GM12892 (cell line): Measurements from ENCODE around the gene FTL.

Source experiments
- POLR2A ChIP-seq: IDR thresholded peaks from 2 replicates; pipeline ENCODE4 v1.6.1; 2011; ENCODE audit warnings: low read depth, low read length, control low read depth
- POLR2AphosphoS5 ChIP-seq: IDR thresholded peaks from 2 replicates; pipeline ENCODE4 v1.6.1; 2011; ENCODE audit warnings: low read depth, low read length, control low read depth
- TAF1 ChIP-seq: IDR thresholded peaks from 2 replicates; pipeline ENCODE4 v1.6.1; 2011; ENCODE audit warnings: low read depth, mild to moderate bottlenecking, control low read depth, low read length, borderline replicate concordance

DNA sequence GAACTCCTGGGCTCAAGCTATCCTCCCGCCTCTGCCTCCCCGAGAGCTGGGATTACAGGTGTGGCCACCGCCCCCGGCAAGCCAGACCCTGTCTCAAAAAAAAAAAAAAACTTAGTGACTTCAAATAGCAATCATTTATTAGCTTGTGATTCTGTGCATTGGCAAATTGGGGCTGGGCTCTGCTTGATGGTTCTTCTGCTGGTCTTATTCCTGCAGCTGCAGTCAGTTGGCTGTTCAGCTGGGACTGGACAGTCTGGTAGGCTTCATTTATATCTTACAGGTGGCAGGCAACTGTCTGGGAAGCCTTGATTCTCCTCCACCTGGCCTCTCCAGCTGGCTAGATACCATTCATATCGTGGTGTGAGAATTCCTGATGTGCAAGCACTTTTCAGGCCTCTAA is 24.2 kb upstream of the FTL start:
- TF ChIP-seq POLR2AphosphoS5 (no peak), POLR2A (no peak), TAF1 (no peak)
